AG10803 (cell line): ENCODE measurements around the gene TAL1.

ENCODE experiments used
- DNase-seq: peaks from one replicate; pipeline ENCODE4 v3.0.0; 2010; ENCODE audit warnings: low read depth
- H3K4me3 ChIP-seq: 2 replicates; pipeline ENCODE4 v1.5.1; 2011; ENCODE audit warnings: mild to moderate bottlenecking, low read length, control low read depth
- TF ChIP-seq, protein P1 (sequence below): conservative IDR thresholded peaks from 2 replicates; pipeline ENCODE4 v1.5.1; 2011; ENCODE audit warnings: mild to moderate bottlenecking, low read length, control low read depth, inconsistent platforms

TAL1 gene

GRCh38 chr1:47216278-47217059 lies 15.6 kb downstream of the TAL1 start:
- H3K4me3 ChIP-seq, result no peak overlapping the region
- no peak for DNase-seq
- TF ChIP-seq, protein P1, sequence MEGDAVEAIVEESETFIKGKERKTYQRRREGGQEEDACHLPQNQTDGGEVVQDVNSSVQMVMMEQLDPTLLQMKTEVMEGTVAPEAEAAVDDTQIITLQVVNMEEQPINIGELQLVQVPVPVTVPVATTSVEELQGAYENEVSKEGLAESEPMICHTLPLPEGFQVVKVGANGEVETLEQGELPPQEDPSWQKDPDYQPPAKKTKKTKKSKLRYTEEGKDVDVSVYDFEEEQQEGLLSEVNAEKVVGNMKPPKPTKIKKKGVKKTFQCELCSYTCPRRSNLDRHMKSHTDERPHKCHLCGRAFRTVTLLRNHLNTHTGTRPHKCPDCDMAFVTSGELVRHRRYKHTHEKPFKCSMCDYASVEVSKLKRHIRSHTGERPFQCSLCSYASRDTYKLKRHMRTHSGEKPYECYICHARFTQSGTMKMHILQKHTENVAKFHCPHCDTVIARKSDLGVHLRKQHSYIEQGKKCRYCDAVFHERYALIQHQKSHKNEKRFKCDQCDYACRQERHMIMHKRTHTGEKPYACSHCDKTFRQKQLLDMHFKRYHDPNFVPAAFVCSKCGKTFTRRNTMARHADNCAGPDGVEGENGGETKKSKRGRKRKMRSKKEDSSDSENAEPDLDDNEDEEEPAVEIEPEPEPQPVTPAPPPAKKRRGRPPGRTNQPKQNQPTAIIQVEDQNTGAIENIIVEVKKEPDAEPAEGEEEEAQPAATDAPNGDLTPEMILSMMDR, result no peak

GRCh38 chr1:47215713-47216112 lies 16.3 kb downstream of the TAL1 start:
- TF ChIP-seq, protein P1, result no peak
- no peak for DNase-seq
- H3K4me3 ChIP-seq, result no peak overlapping the region

DNA sequence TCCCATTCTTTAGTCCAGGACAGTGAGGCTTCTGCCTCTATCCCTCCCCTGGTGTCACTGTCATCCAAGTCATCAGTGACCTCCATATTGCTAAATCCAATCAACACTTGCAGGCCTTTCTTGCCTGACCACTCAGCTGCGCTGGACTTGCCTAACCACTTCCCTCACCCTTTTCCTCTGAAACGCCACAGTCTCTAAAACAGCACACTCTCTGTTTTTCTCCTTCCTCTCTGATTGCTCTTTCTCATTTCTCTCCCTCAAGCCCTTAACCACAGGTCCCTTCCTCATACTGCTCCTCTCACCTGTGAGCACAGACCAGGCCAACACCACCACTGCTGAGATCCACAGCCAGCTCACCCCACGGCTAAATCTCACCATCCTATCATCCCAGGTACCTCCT lies 17.5 kb downstream of the TAL1 start:
- TF ChIP-seq, protein P1, result no peak
- no peak for DNase-seq
- H3K4me3 ChIP-seq, result no peak overlapping the region

GRCh38 chr1:47213230-47213963 lies 18.6 kb downstream of the TAL1 start:
- DNase-seq, result no peak
- TF ChIP-seq, protein P1, result no peak
- no peak overlapping the region for H3K4me3 ChIP-seq

GRCh38 chr1:47212636-47213229 lies 19.3 kb downstream of the TAL1 start:
- TF ChIP-seq, protein P1, result no peak
- no peak overlapping the region for H3K4me3 ChIP-seq
- DNase-seq, result no peak

- no peak for DNase-seq
- TF ChIP-seq, protein P1, result no peak
- H3K4me3 ChIP-seq, result no peak overlapping the region
Measured at GRCh38 chr1:47211796-47212269, 20.2 kb downstream of the TAL1 start.

DNA sequence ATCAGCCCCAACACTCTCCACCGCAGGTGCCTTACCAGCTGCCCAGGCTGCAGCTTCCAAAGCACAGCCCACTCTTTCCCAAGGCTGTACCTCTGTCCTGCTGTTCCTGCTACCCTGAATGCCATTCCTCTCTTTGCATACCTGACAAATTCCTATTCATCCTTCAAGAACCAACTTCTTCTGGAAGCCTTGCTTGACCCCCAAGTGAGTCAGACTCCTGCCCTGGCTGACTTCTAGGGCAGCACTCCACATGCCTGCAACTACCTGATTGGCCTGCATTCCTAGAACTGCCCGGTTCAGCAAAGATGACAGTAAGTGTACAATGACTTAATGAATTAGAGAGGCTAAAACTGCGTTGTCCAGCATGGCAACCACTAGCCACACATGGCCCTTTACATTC lies 21.4 kb downstream of the TAL1 start:
- DNase-seq, result no peak
- no peak overlapping the region for H3K4me3 ChIP-seq
- TF ChIP-seq, protein P1, result no peak
